A549 (cell line): Measurements from ENCODE around the gene KSR2. TPM values are rescaled to one million over a fixed set of nuclear protein-coding genes. Genes with fewer than 3 reads are reported as not detected.

Source experiments
- ATAC-seq, 2 experiments: fragments of 200-7000 bp in 1 of 2; fragments of >200 bp in 1 of 2; cut with Nextera tagmentation in 1 of 2; cut with Tn5 transposase in 1 of 2; 3 replicates each; pipeline versions ENCODE4 v1.8.0 to v1.9.1; 2018 to 2020; ENCODE audit warnings: mild to moderate bottlenecking in 1 of 2, moderate library complexity in 1 of 2
- CTCF ChIA-PET: fragments of 300-600 bp; sonication (Branson Sonifier 250); formaldehyde crosslinking; extraction: SDS; loops from one replicate; lab custom pipeline; 2021; ENCODE audit warnings: antibody characterized with exemption, inconsistent platforms; lab: Yijun Ruan, JAX
- POLR2A ChIA-PET: fragments of 350-600 bp; formaldehyde crosslinking; extraction: SDS; loops from one replicate; lab custom pipeline; 2021; ENCODE audit warnings: antibody characterized with exemption, inconsistent platforms; lab: Yijun Ruan, JAX
- DNase-seq, 2 experiments: peaks; one replicate each; pipeline versions ENCODE4 v3.0.0 to v3.0.0-alpha.2; 2011 to 2016; ENCODE audit warnings: low read depth in 1 of 2, low spot score in 1 of 2
- FAIRE-seq: peaks from 2 replicates; lab custom pipeline; 2011; peaks lifted over from hg19 to GRCh38; lab: Jason Lieb, UNC
- H3K27ac ChIP-seq, 2 experiments: fragments of >200 bp; sonication (Bioruptor Twin); formaldehyde crosslinking; 3 replicates each; pipeline ENCODE4 v1.5.1; 2016 to 2017
- H3K4me1 ChIP-seq: fragments of >200 bp; sonication (Bioruptor Twin); formaldehyde crosslinking; 3 replicates; pipeline ENCODE4 v1.6.1; 2016
- H3K4me2 ChIP-seq: fragments of >200 bp; sonication (Bioruptor Twin); formaldehyde crosslinking; 3 replicates; pipeline ENCODE4 v1.6.1; 2016
- H3K4me3 ChIP-seq: fragments of >200 bp; sonication (Bioruptor Twin); formaldehyde crosslinking; 3 replicates; pipeline ENCODE4 v1.5.1; 2016
- H3K9me3 ChIP-seq: fragments of >200 bp; sonication (Bioruptor Twin); formaldehyde crosslinking; 3 replicates; pipeline ENCODE4 v1.6.1; 2016
- ATOH8 ChIP-seq: fragments of 250-450 bp; sonication (Bioruptor Pico); IDR thresholded peaks from 2 replicates; pipeline ENCODE4 v1.5.0; 2020; ENCODE audit warnings: low read depth, mild to moderate bottlenecking, moderate library complexity
- BCL3 ChIP-seq: fragments of >200 bp; sonication (Bioruptor Twin); formaldehyde crosslinking; IDR thresholded peaks from 3 replicates; pipeline ENCODE4 v1.6.1; 2016
- BHLHE40 ChIP-seq: IDR thresholded peaks from 2 replicates; pipeline ENCODE4 v1.6.1; 2012; ENCODE audit warnings: low read depth, low read length, inconsistent platforms
- CEBPB ChIP-seq, 2 experiments: fragments of >200 bp in 1 of 2; sonication (Bioruptor Twin) in 1 of 2; formaldehyde crosslinking in 1 of 2; IDR thresholded peaks; 2 replicates each; pipeline ENCODE4 v1.6.1; 2012 to 2016
- CHD2 ChIP-seq: fragments of 150-350 bp; IDR thresholded peaks from 2 replicates; pipeline ENCODE4 v1.6.1; 2014; ENCODE audit warnings: low read length; ENCODE audit not compliant: partially characterized antibody
- CHD4 ChIP-seq: fragments of 200-600 bp; sonication (generic); IDR thresholded peaks from 2 replicates; pipeline ENCODE4 v1.6.1; 2016; ENCODE audit warnings: antibody characterized with exemption, mild to moderate bottlenecking, borderline replicate concordance
- EHMT2 ChIP-seq: fragments of 200-600 bp; sonication (generic); IDR thresholded peaks from 2 replicates; pipeline ENCODE4 v1.6.1; 2016; ENCODE audit warnings: antibody characterized with exemption, low read depth, mild to moderate bottlenecking, moderate library complexity
- EP300 ChIP-seq, 2 experiments: fragments of >200 bp; sonication (Bioruptor Twin); formaldehyde crosslinking; IDR thresholded peaks; 2 replicates in 1 of 2; 3 replicates in 1 of 2; pipeline ENCODE4 v1.6.1; 2016 to 2017
- ESRRA ChIP-seq: fragments of 150-350 bp; IDR thresholded peaks from 2 replicates; pipeline ENCODE4 v1.6.1; 2014; ENCODE audit warnings: mild to moderate bottlenecking, low read length, borderline replicate concordance
- FOSB ChIP-seq: fragments of 250-450 bp; sonication (Bioruptor Pico); IDR thresholded peaks from 2 replicates; pipeline ENCODE4 v1.5.0; 2020; ENCODE audit warnings: mild to moderate bottlenecking, moderate library complexity
- FOXS1 ChIP-seq: fragments of 250-450 bp; sonication (Bioruptor Pico); IDR thresholded peaks from 2 replicates; pipeline ENCODE4 v1.5.0; 2020; ENCODE audit warnings: mild to moderate bottlenecking, moderate library complexity
- GATA3 ChIP-seq: IDR thresholded peaks from 2 replicates; pipeline ENCODE4 v1.6.1; 2012; ENCODE audit warnings: borderline replicate concordance
- HES2 ChIP-seq: fragments of >200 bp; sonication (Bioruptor Twin); formaldehyde crosslinking; IDR thresholded peaks from 2 replicates; pipeline ENCODE4 v1.6.1; 2016
- HOXA7 ChIP-seq: fragments of 250-450 bp; sonication (Bioruptor Pico); IDR thresholded peaks from 2 replicates; pipeline ENCODE4 v1.5.0; 2020; ENCODE audit warnings: mild to moderate bottlenecking, moderate library complexity
- HOXB13 ChIP-seq: fragments of 250-450 bp; sonication (Bioruptor Pico); IDR thresholded peaks from 2 replicates; pipeline ENCODE4 v1.5.0; 2020; ENCODE audit warnings: low read depth, mild to moderate bottlenecking, moderate library complexity
- JUNB ChIP-seq: fragments of >200 bp; sonication (Bioruptor Twin); formaldehyde crosslinking; IDR thresholded peaks from 2 replicates; pipeline ENCODE4 v1.6.1; 2016
- KDM5A ChIP-seq: fragments of 200-600 bp; sonication (generic); IDR thresholded peaks from 2 replicates; pipeline ENCODE4 v1.6.1; 2016; ENCODE audit warnings: antibody characterized with exemption, mild to moderate bottlenecking
- MAFK ChIP-seq: fragments of 450-650 bp; IDR thresholded peaks from 2 replicates; pipeline ENCODE4 v1.6.1; 2014; ENCODE audit not compliant: partially characterized antibody
- MYC ChIP-seq: IDR thresholded peaks from 2 replicates; pipeline ENCODE4 v1.6.1; 2012; ENCODE audit warnings: mild to moderate bottlenecking, inconsistent platforms, low read length, improper control_type of control experiment, borderline replicate concordance
- NPAS2 ChIP-seq: fragments of 250-450 bp; sonication (Bioruptor Pico); IDR thresholded peaks from 2 replicates; pipeline ENCODE4 v1.8.0; 2022; ENCODE audit warnings: mild to moderate bottlenecking, moderate library complexity, borderline replicate concordance
- PBX3 ChIP-seq: IDR thresholded peaks from 2 replicates; pipeline ENCODE4 v1.6.1; 2012
- POLR2A ChIP-seq: IDR thresholded peaks from 2 replicates; pipeline ENCODE4 v1.6.1; 2012; ENCODE audit warnings: mild to moderate bottlenecking, low read length
- RAD21 ChIP-seq, 2 experiments: fragments of >200 bp in 1 of 2; sonication (Bioruptor Twin) in 1 of 2; formaldehyde crosslinking in 1 of 2; IDR thresholded peaks in 1 of 2; conservative IDR thresholded peaks in 1 of 2; 2 replicates in 1 of 2; 3 replicates in 1 of 2; pipeline ENCODE4 v1.6.1; 2012 to 2018; ENCODE audit warnings: inconsistent platforms in 1 of 2
- RCOR1 ChIP-seq: fragments of 150-350 bp; IDR thresholded peaks from 2 replicates; pipeline ENCODE4 v1.6.1; 2014; ENCODE audit warnings: antibody characterized with exemption, low read length, low read depth
- RNF2 ChIP-seq: fragments of 200-600 bp; sonication (generic); IDR thresholded peaks from 2 replicates; pipeline ENCODE4 v1.6.1; 2016; ENCODE audit warnings: low read depth, mild to moderate bottlenecking, antibody characterized with exemption, moderate library complexity, borderline replicate concordance
- TFCP2L1 ChIP-seq: fragments of 250-450 bp; sonication (Bioruptor Pico); IDR thresholded peaks from 2 replicates; pipeline ENCODE4 v1.5.0; 2021; ENCODE audit warnings: mild to moderate bottlenecking
- ZSCAN20 ChIP-seq: fragments of 250-450 bp; sonication (Bioruptor Pico); IDR thresholded peaks from 2 replicates; pipeline ENCODE4 v1.8.0; 2022; ENCODE audit warnings: mild to moderate bottlenecking, moderate library complexity
- WGBS: methylation state at CpG from one replicate; pipeline ENCODE4 v1.1.6; 2017; ENCODE audit errors: missing lambda C conversion rate; 5-methylcytosine and 5-hydroxymethylcytosine counted together
- polyA plus RNA-seq, 4 experiments: library from polyadenylated mRNA; depleted of rRNA in 3 of 4; stranded (reverse); fragments of >200 nt; fragmentation: RNase III in 1 of 4; extraction: RNeasy Plus Mini Kit Qiagen cat#74134 plus additional on column Dnase treatment in 1 of 4; gene quantifications; 2 replicates in 3 of 4; 3 replicates in 1 of 4; pipeline ENCODE4 v1.2.3, GENCODE V29; 2011 to 2017

Gene KSR2
- polyA plus RNA-seq, 2 of the 4 experiments (the other 2 are of a cell fraction): 0.37 to 1.2 TPM

DNA sequence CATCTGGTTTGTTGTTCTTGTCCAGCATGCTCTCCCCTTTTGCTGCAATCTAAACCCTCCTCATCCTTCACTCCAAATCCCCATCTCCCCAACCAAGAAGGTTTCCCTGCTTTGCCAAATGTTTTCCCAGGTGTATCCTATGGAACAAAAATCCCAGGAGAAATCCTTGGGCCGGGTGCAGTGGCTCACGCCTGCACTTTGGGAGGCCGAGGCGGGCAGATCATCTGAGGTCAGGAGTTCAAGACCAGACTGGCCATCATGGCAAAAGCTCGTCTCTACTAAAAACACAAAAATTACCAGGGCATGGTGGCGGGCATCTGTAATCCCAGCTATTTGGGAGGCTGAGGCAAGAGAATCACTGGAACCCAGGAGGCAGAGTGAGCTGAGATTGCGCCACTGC is 5.0 kb downstream of the KSR2 start:
- POLR2A ChIA-PET: no interaction called here
- ATAC-seq (no peak), DNase-seq (no peak), FAIRE-seq (no peak)
- Histone ChIP-seq H3K4me1 (peaks cover 5% of the 10 kb centered on the region; the same call in 2 of the 3 replicates), H3K9me3 (0 out of 3 replicates have a peak, but pooled peaks cover 4% of the 10 kb centered on the region), H3K27ac (no peak overlapping the region), H3K4me3 (no peak overlapping the region), H3K4me2 (no peak overlapping the region)
- TF ChIP-seq BHLHE40 (no peak), ESRRA (no peak), CHD4 (no peak), HOXA7 (CRISPR knock-in tag) (no peak), ATOH8 (CRISPR knock-in tag) (no peak), HOXB13 (no peak), MYC (no peak), CHD2 (no peak), KDM5A (no peak), NPAS2 (CRISPR knock-in tag) (no peak), FOSB (no peak), ZSCAN20 (CRISPR knock-in tag) (no peak), FOXS1 (CRISPR knock-in tag) (no peak), PBX3 (no peak), JUNB (no peak), RNF2 (no peak)
- WGBS: 35% methylated on average over 7 of the region's 7 CpGs
- CTCF ChIA-PET: interaction anchor here (1.0 kb wide), 1 partner anchor 89 kb away, joined by 3 read pairs; no protein-coding TSS in a partner anchor

GRCh38 chr12:117936722-117937484 is 31.9 kb downstream of the KSR2 start:
- Histone ChIP-seq H3K4me1 (peaks cover 11% of the 10 kb centered on the region), H3K4me2 (peak overlapping the region; percentile 53), H3K27ac (0 out of 6 replicates have a peak overlapping the region, but pooled peaks of 1 of the 2 experiments have one; percentile 26), H3K4me3 (no peak overlapping the region), H3K9me3 (no peaks in the 10 kb centered on the region)
- TF ChIP-seq RAD21 (conservative IDR thresholded peaks at IDR 0.05 in 1 of 2, IDR thresholded peaks at IDR 0.05 in 1 of 2) (no peak), NPAS2 (CRISPR knock-in tag) (no peak), KDM5A (no peak), EHMT2 (no peak), ESRRA (no peak)
- no peak for FAIRE-seq
- no peak for DNase-seq
- ATAC-seq: no peak; a peak in 1 of 6 replicates
- ChIA-PET CTCF (interaction anchor here (1.1 to 2.2 kb wide), 2 partner anchors 26 to 98 kb away, joined by 3 to 6 read pairs; no protein-coding TSS in a partner anchor), POLR2A (no interaction called here)
- WGBS: 58% methylated on average over 6 of the region's 6 CpGs

DNA sequence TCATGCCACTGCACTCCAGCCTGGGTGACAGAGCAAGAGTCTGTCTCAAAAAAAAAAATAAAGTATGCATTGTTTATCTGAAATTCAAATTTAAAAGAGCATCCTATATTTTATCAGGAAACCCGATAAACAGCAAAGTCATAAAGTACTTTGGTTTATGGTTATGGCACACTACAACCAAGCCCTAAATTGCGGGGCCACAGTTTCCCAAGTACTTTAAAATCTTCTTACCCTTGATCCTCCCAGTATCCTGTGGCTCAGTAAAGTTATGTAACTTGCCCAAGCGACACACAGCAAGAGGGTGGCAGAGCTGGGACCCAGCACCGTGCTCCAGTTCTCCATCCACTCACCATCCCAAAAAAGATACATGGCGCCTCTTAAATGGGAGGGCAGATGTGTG is 35.2 kb downstream of the KSR2 start:
- FAIRE-seq: no peak
- DNase-seq: no peak
- no peak overlapping the region for H3K4me3 ChIP-seq
- 77% methylated on average over 5 of the region's 5 CpGs for WGBS
- no peak overlapping the region for H3K4me2 ChIP-seq
- CTCF ChIA-PET: no interaction called here
- no peaks in the 10 kb centered on the region for H3K9me3 ChIP-seq
- POLR2A ChIA-PET: no interaction called here
- ATAC-seq: no peak
- H3K27ac ChIP-seq: no peak overlapping the region
- H3K4me1 ChIP-seq: peaks cover 11% of the 10 kb centered on the region
- TF ChIP-seq PBX3: no peak
- TF ChIP-seq POLR2A: no peak
- TF ChIP-seq GATA3: no peak
- TF ChIP-seq EP300 (IDR thresholded peaks at IDR 0.05): no peak
- TF ChIP-seq RCOR1: no peak
- TF ChIP-seq TFCP2L1 (CRISPR knock-in tag): no peak
- TF ChIP-seq BCL3: no peak
- no peak for TF ChIP-seq CHD4
- TF ChIP-seq MAFK: no peak
- TF ChIP-seq HES2: no peak
- no peak for TF ChIP-seq CEBPB (IDR thresholded peaks at IDR 0.05)
- no peak for TF ChIP-seq RAD21 (conservative IDR thresholded peaks at IDR 0.05 in 1 of 2, IDR thresholded peaks at IDR 0.05 in 1 of 2)
- no peak for TF ChIP-seq HOXA7 (CRISPR knock-in tag)
- no peak for TF ChIP-seq ZSCAN20 (CRISPR knock-in tag)
